HFF-Myc (cell line): ENCODE data around the gene FNDC3B.

ENCODE experiments used
- DNase-seq: peaks from one replicate; pipeline ENCODE4 v3.0.0-alpha.2; 2011; ENCODE audit warnings: low read depth; ENCODE audit errors: extremely low read depth
- H3K4me3 ChIP-seq: replicated peaks from 2 replicates; pipeline ENCODE4 v1.5.1; 2011; ENCODE audit warnings: low read depth, mild to moderate bottlenecking, control low read depth, low read length
- CTCF ChIP-seq: IDR thresholded peaks from 2 replicates; pipeline ENCODE4 v1.5.1; 2012; ENCODE audit warnings: mild to moderate bottlenecking, low read depth, low read length, control low read depth; ENCODE audit errors: missing control alignments

FNDC3B gene

GRCh38 chr3:172152874-172153273 is 113.5 kb downstream of the FNDC3B start:
- H3K4me3 ChIP-seq = peak overlapping the region; percentile 8
- no peak for DNase-seq
- no peak for TF ChIP-seq CTCF

- peak overlapping the region; percentile 8; the same call in 1 of the 2 replicates for H3K4me3 ChIP-seq
- DNase-seq = peak; percentile 89
- no peak for TF ChIP-seq CTCF
Observed at GRCh38 chr3:172153335-172153861, 114.0 kb downstream of the FNDC3B start.

- H3K4me3 ChIP-seq = no peak overlapping the region
- no peak for TF ChIP-seq CTCF
- no peak for DNase-seq
Observed at GRCh38 chr3:172154768-172155664, 115.6 kb downstream of the FNDC3B start.

GRCh38 chr3:172155897-172156585 is 116.7 kb downstream of the FNDC3B start:
- no peak overlapping the region for H3K4me3 ChIP-seq
- no peak for DNase-seq

GRCh38 chr3:172156586-172156955 is 117.2 kb downstream of the FNDC3B start:
- no peak for DNase-seq
- TF ChIP-seq CTCF = no peak
- no peak overlapping the region for H3K4me3 ChIP-seq

More at GRCh38 chr3:172155897-172156585, 116.7 kb downstream of the FNDC3B start:
- TF ChIP-seq CTCF = no peak

- DNase-seq = no peak
- no peak for TF ChIP-seq CTCF
- no peak overlapping the region for H3K4me3 ChIP-seq
Observed at GRCh38 chr3:172157564-172158258, 118.3 kb downstream of the FNDC3B start.
